CD4-positive, alpha-beta T cell (primary cell): Measurements from ENCODE around the gene GABRP. TPM values are rescaled to one million over a fixed set of nuclear protein-coding genes. Genes with fewer than 3 reads are reported as not detected.

Experiments
- ATAC-seq: fragments of 200-7000 bp; cut with Tn5 transposase; one replicate; pipeline ENCODE4 v1.10.0; 2022; ENCODE audit warnings: mild to moderate bottlenecking; ENCODE audit not compliant: poor library complexity
- CTCF ChIA-PET: fragments of 350-600 bp; sonication (Branson Sonifier 250); formaldehyde crosslinking; loops from one replicate; lab custom pipeline; 2021; ENCODE audit warnings: antibody characterized with exemption, inconsistent platforms; lab: Charles Lee
- POLR2A ChIA-PET: fragments of 350-600 bp; sonication (Branson Sonifier 250); formaldehyde crosslinking; loops from one replicate; lab custom pipeline; 2021; ENCODE audit warnings: antibody characterized with exemption, inconsistent platforms; lab: Charles Lee
- DNase-seq, 14 experiments: peaks; one replicate each; pipeline ENCODE4 v3.0.0-alpha.2; 2013 to 2020; ENCODE audit warnings: mixed read lengths in 2 of 14
- H3K27ac ChIP-seq, 2 donors: one replicate each; pipeline versions ENCODE4 v1.5.1 to v1.7.0; 2013; ENCODE audit warnings: low read length in 2 of 2, low read depth in 1 of 2, mild to moderate bottlenecking in 1 of 2
- H3K27me3 ChIP-seq, 2 experiments: 1 replicate in 1 of 2; 2 replicates in 1 of 2; pipeline versions ENCODE4 v1.6.1 to v1.7.0; 2013; ENCODE audit warnings: low read length in 2 of 2, control low read depth in 1 of 2, mild to moderate bottlenecking in 1 of 2, moderate library complexity in 1 of 2; ENCODE audit not compliant: insufficient read depth in 2 of 2, control insufficient read depth in 1 of 2
- H3K36me3 ChIP-seq: one replicate; pipeline ENCODE4 v1.6.1; 2013; ENCODE audit warnings: low read length, control low read depth; ENCODE audit not compliant: insufficient read depth
- H3K4me1 ChIP-seq: one replicate; pipeline ENCODE4 v1.6.1; 2013; ENCODE audit warnings: low read length, control low read depth; ENCODE audit not compliant: insufficient read depth
- H3K4me3 ChIP-seq: one replicate; pipeline ENCODE4 v1.5.1; 2013; ENCODE audit warnings: mild to moderate bottlenecking, low read length, moderate library complexity
- H3K9me3 ChIP-seq, 2 experiments: 1 replicate in 1 of 2; 2 replicates in 1 of 2; pipeline versions ENCODE4 v1.6.1 to v1.7.0; 2013; ENCODE audit warnings: low read length in 2 of 2, mild to moderate bottlenecking in 2 of 2, control low read depth in 1 of 2, moderate library complexity in 1 of 2; ENCODE audit not compliant: control insufficient read depth in 1 of 2, insufficient read depth in 1 of 2
- H3K27ac Mint-ChIP-seq: one replicate; pipeline ENCODE4 v1.8.0; 2020; ENCODE audit warnings: mixed read lengths
- H3K27me3 Mint-ChIP-seq: one replicate; pipeline ENCODE4 v1.8.0; 2021; ENCODE audit warnings: mixed read lengths
- H3K36me3 Mint-ChIP-seq: one replicate; pipeline ENCODE4 v1.8.0; 2021; ENCODE audit warnings: low read depth, mixed read lengths
- H3K4me1 Mint-ChIP-seq: one replicate; pipeline ENCODE4 v1.8.0; 2021; ENCODE audit warnings: low read depth, mixed read lengths
- H3K4me3 Mint-ChIP-seq: one replicate; pipeline ENCODE4 v1.8.0; 2020; ENCODE audit warnings: mild to moderate bottlenecking, mixed read lengths
- H3K9me3 Mint-ChIP-seq: one replicate; pipeline ENCODE4 v1.8.0; 2020; ENCODE audit warnings: mixed read lengths
- intact Hi-C, 2 experiments: fragments of 100-400 bp; cut with DNase I in 1 of 2; cut with micrococcal nuclease in 1 of 2; formaldehyde crosslinking; loops; one replicate each; pipeline versions ENCODE4 v1.15.1 to v1.9.0; 2023 to 2025; cut with DNase I, micrococcal nuclease
- total RNA-seq, 174 experiments: library from RNA in 2 of 174; stranded (reverse) in 2 of 174; gene quantifications; one replicate each; pipeline ENCODE4 v1.2.3 and lab custom pipeline; 2021 to 2026
- TF ChIP-seq, protein P1 (sequence below): fragments of 200-600 bp; IDR thresholded peaks from one replicate; pipeline ENCODE4 v1.8.0; 2022; ENCODE audit warnings: antibody characterized with exemption, mild to moderate bottlenecking

GABRP gene
- total RNA-seq, 2 experiments from 2014 or later = not detected

DNA sequence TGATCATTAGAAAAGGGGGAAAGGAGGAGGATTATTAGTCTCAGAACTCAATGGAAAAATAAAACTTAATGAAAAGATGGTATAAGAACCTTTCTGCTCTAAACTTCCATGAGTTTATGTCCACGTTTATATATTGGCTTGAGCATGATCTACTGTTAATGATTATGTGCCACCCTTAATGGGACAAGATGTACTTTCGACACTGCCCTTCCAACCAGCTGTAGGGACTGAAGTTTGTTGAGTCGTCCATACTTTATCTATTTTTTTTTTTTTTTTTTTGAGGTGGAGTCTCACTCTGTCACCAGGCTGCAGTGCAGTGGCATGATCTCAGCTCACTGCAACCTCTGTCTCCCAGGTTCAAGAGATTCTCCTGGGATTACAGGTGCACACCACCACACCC, 25.0 kb upstream of the GABRP start:
- Mint-ChIP-seq H3K9me3 (no peaks in the 10 kb centered on the region), H3K27ac (no peak overlapping the region), H3K4me1 (no peaks in the 10 kb centered on the region), H3K27me3 (peaks cover 14% of the 10 kb centered on the region), H3K4me3 (no peak overlapping the region), H3K36me3 (no peaks in the 10 kb centered on the region)
- no peaks in the 10 kb centered on the region for H3K4me1 ChIP-seq
- ChIA-PET CTCF (no interaction called here), POLR2A (no interaction called here)
- no peaks in the 10 kb centered on the region for H3K9me3 ChIP-seq
- ATAC-seq (no peak), DNase-seq (no peak)
- peaks cover 0 to 10% of the 10 kb centered on the region in 2 experiments for H3K27me3 ChIP-seq
- intact Hi-C loops = no loop called here
- H3K27ac ChIP-seq = no peak overlapping the region
- H3K4me3 ChIP-seq = no peak overlapping the region
- no peaks in the 10 kb centered on the region for H3K36me3 ChIP-seq
- TF ChIP-seq, protein P1, sequence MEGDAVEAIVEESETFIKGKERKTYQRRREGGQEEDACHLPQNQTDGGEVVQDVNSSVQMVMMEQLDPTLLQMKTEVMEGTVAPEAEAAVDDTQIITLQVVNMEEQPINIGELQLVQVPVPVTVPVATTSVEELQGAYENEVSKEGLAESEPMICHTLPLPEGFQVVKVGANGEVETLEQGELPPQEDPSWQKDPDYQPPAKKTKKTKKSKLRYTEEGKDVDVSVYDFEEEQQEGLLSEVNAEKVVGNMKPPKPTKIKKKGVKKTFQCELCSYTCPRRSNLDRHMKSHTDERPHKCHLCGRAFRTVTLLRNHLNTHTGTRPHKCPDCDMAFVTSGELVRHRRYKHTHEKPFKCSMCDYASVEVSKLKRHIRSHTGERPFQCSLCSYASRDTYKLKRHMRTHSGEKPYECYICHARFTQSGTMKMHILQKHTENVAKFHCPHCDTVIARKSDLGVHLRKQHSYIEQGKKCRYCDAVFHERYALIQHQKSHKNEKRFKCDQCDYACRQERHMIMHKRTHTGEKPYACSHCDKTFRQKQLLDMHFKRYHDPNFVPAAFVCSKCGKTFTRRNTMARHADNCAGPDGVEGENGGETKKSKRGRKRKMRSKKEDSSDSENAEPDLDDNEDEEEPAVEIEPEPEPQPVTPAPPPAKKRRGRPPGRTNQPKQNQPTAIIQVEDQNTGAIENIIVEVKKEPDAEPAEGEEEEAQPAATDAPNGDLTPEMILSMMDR = no peak

DNA sequence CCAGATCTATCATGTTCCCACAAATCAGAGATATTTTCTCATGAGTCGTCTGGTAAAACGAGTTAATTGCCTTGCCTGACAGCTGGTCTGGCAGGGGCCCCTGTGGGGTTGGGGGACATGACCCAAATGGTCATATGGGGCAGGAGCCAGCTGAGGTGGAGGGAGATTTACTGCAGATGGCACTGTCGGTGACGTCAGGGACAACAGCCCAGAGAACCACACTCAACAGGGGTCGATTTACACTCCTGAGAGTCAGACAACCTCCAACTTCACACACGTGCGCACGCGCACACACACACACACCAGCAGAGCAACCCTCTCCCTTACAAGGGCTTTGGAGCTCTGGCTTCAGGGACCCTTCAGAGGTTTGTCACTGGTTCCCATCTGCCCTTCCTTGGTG, 23.4 kb upstream of the GABRP start:
- no peak overlapping the region for H3K4me3 Mint-ChIP-seq
- Histone ChIP-seq H3K4me1 (no peaks in the 10 kb centered on the region), H3K27me3 (peaks cover 0 to 10% of the 10 kb centered on the region in 2 experiments), H3K36me3 (no peaks in the 10 kb centered on the region), H3K27ac (no peak overlapping the region), H3K4me3 (no peak overlapping the region), H3K9me3 (no peaks in the 10 kb centered on the region)
- no peak for ATAC-seq
- no peaks in the 10 kb centered on the region for H3K36me3 Mint-ChIP-seq
- no peaks in the 10 kb centered on the region for H3K9me3 Mint-ChIP-seq
- H3K4me1 Mint-ChIP-seq = no peaks in the 10 kb centered on the region
- H3K27ac Mint-ChIP-seq = no peak overlapping the region
- intact Hi-C loops = no loop called here
- peaks cover 14% of the 10 kb centered on the region for H3K27me3 Mint-ChIP-seq
- TF ChIP-seq, protein P1 = no peak
- CTCF ChIA-PET = no interaction called here
- POLR2A ChIA-PET = no interaction called here
- no peak for DNase-seq

DNA sequence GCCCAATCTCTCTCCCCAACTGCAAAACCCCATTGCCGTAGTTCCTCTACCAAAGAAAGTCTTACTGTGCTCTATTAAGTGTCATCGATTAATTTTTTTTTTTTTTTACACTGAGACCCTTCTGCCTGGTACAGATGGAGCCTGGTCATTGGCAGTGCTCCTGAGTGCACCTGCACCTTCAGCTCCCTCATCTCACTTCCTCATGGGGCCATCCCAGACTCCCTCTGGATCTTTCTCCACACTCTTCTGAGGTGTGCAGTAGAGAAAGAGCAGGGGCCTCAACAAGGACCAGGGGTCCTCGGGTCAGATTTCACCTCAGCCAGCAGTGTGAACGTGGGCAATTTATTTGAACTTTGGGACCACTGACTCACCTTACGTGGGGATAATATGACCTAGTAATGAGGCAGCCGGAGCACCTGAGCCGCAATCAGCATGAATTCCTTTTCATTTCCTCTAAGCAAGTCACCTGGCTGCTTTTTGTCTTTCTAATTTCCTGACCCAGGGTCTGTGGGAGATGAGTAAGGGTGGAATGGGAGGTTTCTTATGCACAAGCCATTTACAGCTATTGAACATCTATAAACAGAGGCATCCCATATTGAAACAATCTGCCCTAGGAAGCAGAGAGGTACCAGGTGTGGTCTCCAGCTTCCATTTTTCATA, 22.3 kb upstream of the GABRP start:
- Mint-ChIP-seq H3K9me3 (no peaks in the 10 kb centered on the region), H3K4me3 (no peak overlapping the region), H3K4me1 (no peaks in the 10 kb centered on the region), H3K27me3 (peaks cover 14% of the 10 kb centered on the region), H3K36me3 (no peaks in the 10 kb centered on the region), H3K27ac (no peak overlapping the region)
- ChIA-PET CTCF (no interaction called here), POLR2A (no interaction called here)
- Histone ChIP-seq H3K4me3 (no peak overlapping the region), H3K4me1 (no peaks in the 10 kb centered on the region), H3K9me3 (no peaks in the 10 kb centered on the region), H3K27me3 (peaks cover 0 to 10% of the 10 kb centered on the region in 2 experiments), H3K27ac (no peak overlapping the region), H3K36me3 (no peaks in the 10 kb centered on the region)
- TF ChIP-seq, protein P1 = no peak
- DNase-seq = no peak
- intact Hi-C loops = no loop called here
- no peak for ATAC-seq
